GM23338 (cell line): ENCODE measurements around the gene NUP50. TPM values are rescaled to one million over a fixed set of nuclear protein-coding genes. Genes with fewer than 3 reads are reported as not detected.

Experiments
- ATAC-seq: fragments of 200-7000 bp; cut with Tn5 transposase; 3 replicates; pipeline ENCODE4 v1.9.1; 2020
- DNase-seq: peaks from one replicate; pipeline ENCODE4 v3.0.0-alpha.2; 2015; ENCODE audit warnings: low spot score
- H2AFZ ChIP-seq: fragments of 200-600 bp; sonication (generic); 2 replicates; pipeline ENCODE4 v1.8.0; 2016; ENCODE audit warnings: antibody characterized with exemption, mild to moderate bottlenecking, moderate library complexity
- H3F3A ChIP-seq: fragments of 200-600 bp; sonication (generic); replicated peaks from 2 replicates; pipeline ENCODE4 v1.8.0; 2017; ENCODE audit warnings: antibody characterized with exemption, mixed run types, low read depth
- H3K27ac ChIP-seq: fragments of 200-600 bp; sonication (generic); 2 replicates; pipeline ENCODE4 v1.6.1; 2016; ENCODE audit warnings: low read depth
- H3K27me3 ChIP-seq: fragments of 200-600 bp; sonication (generic); 2 replicates; pipeline ENCODE4 v1.8.0; 2016; ENCODE audit warnings: mild to moderate bottlenecking, mixed run types, moderate library complexity; ENCODE audit not compliant: insufficient read depth
- H3K36me3 ChIP-seq: fragments of 200-600 bp; sonication (generic); 2 replicates; pipeline ENCODE4 v1.8.0; 2016; ENCODE audit warnings: mild to moderate bottlenecking; ENCODE audit not compliant: insufficient read depth
- H3K4me1 ChIP-seq: fragments of 200-600 bp; sonication (generic); 2 replicates; pipeline ENCODE4 v1.8.0; 2016; ENCODE audit warnings: mild to moderate bottlenecking, moderate library complexity; ENCODE audit not compliant: insufficient read depth
- H3K4me2 ChIP-seq: fragments of 200-600 bp; sonication (generic); 2 replicates; pipeline ENCODE4 v1.7.1; 2017; ENCODE audit warnings: mixed run types
- H3K4me3 ChIP-seq: fragments of 200-600 bp; sonication (generic); 2 replicates; pipeline ENCODE4 v1.6.1; 2016; ENCODE audit warnings: mixed run types
- H3K79me2 ChIP-seq: fragments of 200-600 bp; sonication (generic); replicated peaks from 2 replicates; pipeline ENCODE4 v1.8.0; 2017; ENCODE audit warnings: mild to moderate bottlenecking; ENCODE audit not compliant: insufficient read depth
- H3K9me2 ChIP-seq: fragments of 200-600 bp; sonication (generic); 2 replicates; pipeline ENCODE4 v1.8.0; 2017; ENCODE audit not compliant: insufficient read depth
- H4K20me1 ChIP-seq: fragments of 200-600 bp; sonication (generic); replicated peaks from 2 replicates; pipeline ENCODE4 v1.8.0; 2017; ENCODE audit warnings: mild to moderate bottlenecking; ENCODE audit not compliant: insufficient read depth
- H3K27ac Mint-ChIP-seq: 2 replicates; pipeline ENCODE4 v1.8.0; 2020; ENCODE audit warnings: inconsistent platforms, mild to moderate bottlenecking, moderate library complexity, mixed read lengths
- H3K27me3 Mint-ChIP-seq: 3 replicates; pipeline ENCODE4 v1.8.0; 2022; ENCODE audit warnings: low read depth, mild to moderate bottlenecking, moderate library complexity, mixed read lengths, inconsistent platforms; ENCODE audit not compliant: insufficient read depth, poor library complexity
- H3K36me3 Mint-ChIP-seq: 3 replicates; pipeline ENCODE4 v1.8.0; 2021; ENCODE audit warnings: low read depth, mild to moderate bottlenecking, inconsistent platforms, moderate library complexity, mixed read lengths
- H3K4me1 Mint-ChIP-seq: 3 replicates; pipeline ENCODE4 v1.8.0; 2020; ENCODE audit warnings: mild to moderate bottlenecking, inconsistent platforms, mixed read lengths
- H3K4me3 Mint-ChIP-seq: 3 replicates; pipeline ENCODE4 v1.8.0; 2021; ENCODE audit warnings: moderate library complexity, mild to moderate bottlenecking, inconsistent platforms, mixed read lengths
- H3K9me3 Mint-ChIP-seq: 3 replicates; pipeline ENCODE4 v1.8.0; 2020; ENCODE audit warnings: moderate library complexity, mild to moderate bottlenecking, inconsistent platforms, mixed read lengths
- CREB1 ChIP-seq: fragments of 250-450 bp; sonication (Bioruptor Pico); IDR thresholded peaks from 2 replicates; pipeline ENCODE4 v1.5.0; 2020; ENCODE audit warnings: low read depth, mild to moderate bottlenecking, moderate library complexity
- JUNB ChIP-seq: IDR thresholded peaks from one replicate; pipeline ENCODE4 v1.6.1; 2016; ENCODE audit warnings: antibody characterized with exemption; ENCODE audit not compliant: unreplicated experiment
- NANOG ChIP-seq: IDR thresholded peaks from 2 replicates; pipeline ENCODE4 v1.6.1; 2016; ENCODE audit warnings: antibody characterized with exemption, borderline replicate concordance
- POLR2AphosphoS5 ChIP-seq: IDR thresholded peaks from 2 replicates; pipeline ENCODE4 v1.6.1; 2016; ENCODE audit warnings: antibody characterized with exemption, low read depth
- REST ChIP-seq: IDR thresholded peaks from one replicate; pipeline ENCODE4 v1.6.1; 2018; ENCODE audit warnings: antibody characterized with exemption; ENCODE audit not compliant: unreplicated experiment
- STAT1 ChIP-seq: IDR thresholded peaks from one replicate; pipeline ENCODE4 v1.6.1; 2016; ENCODE audit warnings: antibody characterized with exemption; ENCODE audit not compliant: unreplicated experiment
- ZNF114 ChIP-seq: fragments of 250-450 bp; sonication (Bioruptor Pico); IDR thresholded peaks from 2 replicates; pipeline ENCODE4 v1.5.0; 2020; ENCODE audit warnings: mild to moderate bottlenecking, moderate library complexity
- ZNF331 ChIP-seq: fragments of 250-450 bp; sonication (Bioruptor Pico); IDR thresholded peaks from 2 replicates; pipeline ENCODE4 v1.5.0; 2020; ENCODE audit warnings: low read depth, mild to moderate bottlenecking, moderate library complexity
- ZNF462 ChIP-seq: fragments of 250-450 bp; sonication (Bioruptor Pico); IDR thresholded peaks from 2 replicates; pipeline ENCODE4 v1.5.0; 2020; ENCODE audit warnings: mild to moderate bottlenecking, moderate library complexity
- polyA plus RNA-seq: library from polyadenylated mRNA; unstranded; fragments of >200 nt; fragmentation: Nextera tagmentation; extraction: Ambion mirVana; gene quantifications from 2 replicates; pipeline ENCODE4 v1.2.1, GENCODE V29; 2016
- total RNA-seq: library from RNA; depleted of rRNA; stranded (reverse); fragments of >200 nt; shearing (Covaris generic); gene quantifications from 2 replicates; pipeline ENCODE4 v1.2.3, GENCODE V29; 2014

NUP50 gene
- total and polyA plus RNA-seq, 2 experiments from 2014 or later: 45.9 to 96.6 TPM

GRCh38 chr22:45183974-45184373 is 20.2 kb downstream of the NUP50 start:
- Mint-ChIP-seq H3K27ac (peak overlapping the region; percentile 11), H3K4me3 (no peak overlapping the region), H3K27me3 (no peaks in the 10 kb centered on the region), H3K4me1 (peaks cover 44% of the 10 kb centered on the region), H3K9me3 (no peaks in the 10 kb centered on the region), H3K36me3 (peaks cover 78% of the 10 kb centered on the region)
- Histone ChIP-seq H3K4me3 (no peak overlapping the region), H2AFZ (no peak overlapping the region), H3K36me3 (peaks cover 23% of the 10 kb centered on the region; the same call in 1 of the 2 replicates), H3K79me2 (peaks cover 22% of the 10 kb centered on the region), H4K20me1 (peaks cover 8% of the 10 kb centered on the region), H3K27me3 (no peaks in the 10 kb centered on the region), H3K9me2 (no peaks in the 10 kb centered on the region), H3K4me1 (peaks cover 18% of the 10 kb centered on the region), H3K27ac (peak overlapping the region; percentile 10; the same call in 1 of the 2 replicates), H3F3A (no peaks in the 10 kb centered on the region), H3K4me2 (no peak overlapping the region)
- ATAC-seq (no peak), DNase-seq (no peak)
- TF ChIP-seq NANOG: no peak

GRCh38 chr22:45185718-45186514 is 22.2 kb downstream of the NUP50 start:
- ATAC-seq: no peak
- H3K27ac Mint-ChIP-seq: no peak overlapping the region
- no peak for TF ChIP-seq CREB1 (CRISPR knock-in tag)
- TF ChIP-seq ZNF331: no peak
- TF ChIP-seq ZNF462 (CRISPR knock-in tag): no peak
- TF ChIP-seq STAT1: no peak
- TF ChIP-seq JUNB: no peak
- no peak for TF ChIP-seq REST
- no peak for TF ChIP-seq ZNF114 (CRISPR knock-in tag)
- TF ChIP-seq POLR2AphosphoS5: no peak

More at GRCh38 chr22:45185718-45186514, 22.2 kb downstream of the NUP50 start:
- H3K4me3 Mint-ChIP-seq: no peak overlapping the region
- Histone ChIP-seq H3K4me3 (no peak overlapping the region), H3K36me3 (peaks cover 16% of the 10 kb centered on the region; the same call in 1 of the 2 replicates), H3K9me2 (no peaks in the 10 kb centered on the region), H3K27ac (0 out of 2 replicates have a peak overlapping the region, but pooled peaks have one; percentile 40), H3F3A (0 out of 2 replicates have a peak, but pooled peaks cover 3% of the 10 kb centered on the region), H2AFZ (no peak overlapping the region), H3K27me3 (no peaks in the 10 kb centered on the region), H3K4me1 (peaks cover 7% of the 10 kb centered on the region; the same call in 1 of the 2 replicates), H4K20me1 (peaks cover 8% of the 10 kb centered on the region), H3K79me2 (peaks cover 3% of the 10 kb centered on the region; the same call in 1 of the 2 replicates), H3K4me2 (no peak overlapping the region)
- H3K36me3 Mint-ChIP-seq: peaks cover 58% of the 10 kb centered on the region
- peaks cover 34% of the 10 kb centered on the region for H3K4me1 Mint-ChIP-seq
- no peak for DNase-seq
- H3K9me3 Mint-ChIP-seq: no peaks in the 10 kb centered on the region
- no peaks in the 10 kb centered on the region for H3K27me3 Mint-ChIP-seq
